HG03064 (cell line): ENCODE data around the gene DOLPP1.
"Not testable (repeated sequence)": the region's sequence is repeated elsewhere in the genome, so short reads cannot be mapped to it uniquely, and the experiment has no call there.

Experiments used
- ATAC-seq: cut with Tn5 transposase; IDR thresholded peaks from one replicate; pipeline ENCODE4 v1.9.1; 2021; ENCODE audit warnings: low read depth; ENCODE audit not compliant: unreplicated experiment

DOLPP1 gene, protein sequence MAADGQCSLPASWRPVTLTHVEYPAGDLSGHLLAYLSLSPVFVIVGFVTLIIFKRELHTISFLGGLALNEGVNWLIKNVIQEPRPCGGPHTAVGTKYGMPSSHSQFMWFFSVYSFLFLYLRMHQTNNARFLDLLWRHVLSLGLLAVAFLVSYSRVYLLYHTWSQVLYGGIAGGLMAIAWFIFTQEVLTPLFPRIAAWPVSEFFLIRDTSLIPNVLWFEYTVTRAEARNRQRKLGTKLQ

DNA sequence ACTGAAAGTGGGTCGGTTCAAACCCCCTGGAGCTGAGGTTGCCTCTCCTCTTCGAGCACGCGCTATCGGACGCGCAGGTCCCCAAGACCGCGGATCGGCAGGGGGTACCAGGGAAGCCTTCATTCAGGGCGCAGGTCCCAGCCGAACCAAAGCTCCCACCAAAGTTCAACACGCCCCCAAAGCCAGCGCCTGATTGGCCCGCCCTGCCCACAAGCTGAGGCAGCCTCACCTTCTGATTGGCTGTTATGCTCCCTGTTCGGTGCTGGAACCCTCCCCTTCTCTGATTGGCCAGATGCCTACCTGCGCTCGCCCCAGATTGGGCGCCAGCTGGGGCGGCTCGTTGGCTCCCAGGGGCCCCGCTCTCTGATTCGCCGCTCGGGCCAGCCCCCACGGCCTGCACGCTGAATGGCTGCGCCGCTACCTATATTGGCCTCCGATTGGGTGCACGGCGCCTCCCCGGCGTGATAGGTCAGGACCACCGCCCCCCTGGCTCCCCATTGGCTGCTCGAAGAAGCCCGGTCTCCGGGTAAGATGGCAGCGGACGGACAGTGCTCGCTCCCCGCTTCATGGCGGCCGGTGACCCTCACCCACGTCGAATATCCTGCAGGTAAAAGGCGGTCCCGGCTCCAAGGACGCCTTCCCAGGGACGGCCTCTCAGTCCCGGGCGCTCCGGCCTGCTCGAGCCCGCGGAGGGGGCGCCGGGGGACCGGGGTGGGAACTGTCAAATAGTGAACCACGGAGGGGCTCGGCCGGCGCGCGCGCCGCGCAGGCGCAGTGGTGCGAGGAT lies at the start of gene DOLPP1:
TSS of gene DOLPP1 (plus strand) at position 511 of the 787 bp plus-strand sequence. CDS start at position 532, 21 bp downstream.
- ATAC-seq = peak; percentile 91

- no peak for ATAC-seq
Observed at GRCh38 chr9:129031514-129031913, 49.4 kb upstream of the DOLPP1 start.

DNA sequence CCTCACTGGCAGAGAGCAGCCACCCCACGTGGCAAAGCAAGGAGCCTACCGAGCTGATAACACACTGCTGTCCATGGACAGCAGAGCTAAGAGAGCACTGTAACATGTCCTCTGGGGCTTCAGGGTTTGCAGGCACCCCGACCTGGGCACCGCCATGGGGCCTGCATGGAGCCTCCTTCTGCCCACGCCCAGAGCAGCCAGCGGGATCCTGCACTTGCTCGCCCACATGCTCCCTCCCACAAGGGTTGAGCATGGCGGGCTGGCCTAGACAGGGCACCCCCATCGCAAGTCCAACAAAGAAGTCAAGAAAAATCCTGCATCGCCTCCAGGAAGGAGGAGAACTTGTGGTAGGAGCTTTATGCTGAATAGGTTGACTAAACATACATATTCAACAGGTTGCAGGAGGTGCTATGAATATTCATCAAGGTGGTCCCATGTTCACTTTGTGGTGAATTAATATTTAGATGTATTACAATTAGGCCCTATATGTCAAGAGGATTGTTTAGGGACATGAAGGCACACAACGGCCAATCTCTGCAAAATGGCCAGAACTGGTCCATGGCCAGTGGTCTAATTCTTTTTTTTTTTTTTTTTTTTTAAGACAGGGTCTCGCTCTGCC lies 48.3 kb upstream of the DOLPP1 start:
- ATAC-seq = no peak

DNA sequence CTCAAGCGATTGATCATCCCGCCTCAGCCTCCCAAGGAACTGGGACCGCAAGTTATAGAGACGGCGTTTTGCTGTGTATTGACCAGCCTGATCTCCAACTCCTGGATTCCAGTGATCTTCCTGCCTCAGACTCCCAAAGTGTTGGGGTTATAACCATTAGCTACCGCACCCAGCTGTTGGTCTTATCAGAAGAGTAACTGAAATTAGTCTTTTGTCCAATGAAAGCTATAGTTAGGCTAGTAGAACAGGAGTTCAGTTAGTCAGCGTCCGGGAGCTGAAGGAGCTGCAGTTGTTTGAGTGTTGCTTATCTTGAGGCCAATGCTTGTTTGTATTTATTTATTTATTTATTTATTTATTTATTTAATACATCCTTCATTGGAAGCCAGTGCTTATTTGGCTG lies 47.7 kb upstream of the DOLPP1 start:
- no peak for ATAC-seq

GRCh38 chr9:129035838-129036237 lies 45.1 kb upstream of the DOLPP1 start:
- not testable (repeated sequence) for ATAC-seq

GRCh38 chr9:129036241-129036922 lies 44.5 kb upstream of the DOLPP1 start, which contains the start of gene MIGA2:
Gene MIGA2 (plus strand): TSS chr9:129036626. CDS start chr9:129040595, 3,969 bp downstream.
- ATAC-seq = peak; percentile 92

DNA sequence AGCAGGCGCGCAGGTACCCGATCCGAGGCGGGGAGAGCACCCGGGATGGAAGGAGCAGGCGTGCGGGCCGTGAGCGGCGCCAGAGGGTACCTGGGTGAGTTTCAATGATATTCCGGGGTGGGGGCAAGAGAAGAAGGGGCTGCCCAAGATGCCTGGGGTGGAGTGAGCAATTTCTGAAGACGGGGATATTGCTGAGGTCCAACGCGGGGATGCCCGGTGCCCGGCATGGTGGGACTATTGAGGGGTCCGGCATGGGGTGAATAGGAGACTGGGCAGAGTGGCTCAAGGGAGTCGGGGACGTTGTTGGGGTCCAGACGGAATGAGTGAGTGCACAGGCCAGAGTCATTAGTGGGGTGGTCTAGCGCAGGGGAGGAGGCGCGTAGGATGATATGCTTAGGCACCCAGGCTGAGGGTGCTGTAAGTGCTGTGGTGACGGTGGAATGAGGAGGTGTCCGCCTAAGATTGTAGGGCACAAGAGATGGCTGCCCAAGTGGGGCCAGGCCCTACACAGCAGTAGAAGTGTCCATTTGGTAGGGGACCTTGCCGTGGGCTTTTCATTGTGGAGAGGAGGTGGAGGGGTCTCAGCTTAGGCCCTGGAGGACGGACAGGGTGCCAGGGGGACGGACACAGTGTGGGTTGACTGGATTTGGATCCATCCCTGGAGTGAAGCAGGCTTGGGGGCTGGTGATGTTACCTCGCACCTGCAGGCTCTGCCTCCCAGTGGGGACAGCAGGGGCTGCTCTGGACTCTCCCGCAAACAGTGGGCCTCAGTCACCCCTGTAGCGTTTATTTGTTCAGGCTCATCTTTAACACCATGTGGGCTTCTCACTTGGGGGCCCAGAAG lies 43.8 kb upstream of the DOLPP1 start:
- no peak for ATAC-seq

GRCh38 chr9:129037767-129038098 lies 43.2 kb upstream of the DOLPP1 start:
- ATAC-seq = no peak

GRCh38 chr9:129038109-129038852 lies 42.6 kb upstream of the DOLPP1 start:
- ATAC-seq = no peak

DNA sequence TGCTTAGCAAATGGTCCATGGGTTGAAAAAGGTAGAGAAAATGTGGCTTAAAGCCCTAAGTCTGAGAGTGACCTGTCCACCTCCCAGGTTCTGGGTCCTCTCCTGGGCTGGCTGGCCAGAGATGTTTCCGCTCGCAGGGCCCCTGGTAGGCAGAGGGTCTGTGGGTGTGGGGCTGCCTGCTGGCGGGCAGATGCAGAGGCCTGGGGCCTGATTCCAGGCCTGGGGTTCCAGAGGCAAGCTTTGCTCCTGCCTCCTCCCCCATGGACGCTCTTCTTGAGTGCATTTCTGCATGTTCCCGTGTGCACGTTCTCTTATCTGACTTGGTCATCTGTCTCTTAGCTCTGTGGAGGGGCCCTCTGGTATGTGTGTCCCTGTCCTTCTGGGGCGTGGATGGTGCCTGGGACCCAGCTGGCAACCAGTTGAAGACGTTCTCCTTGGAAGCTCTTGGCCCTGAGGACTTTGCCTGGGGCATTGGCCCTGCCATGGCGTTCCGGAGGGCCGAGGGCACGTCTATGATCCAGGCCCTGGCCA lies 40.7 kb upstream of the DOLPP1 start:
- ATAC-seq = no peak

DNA sequence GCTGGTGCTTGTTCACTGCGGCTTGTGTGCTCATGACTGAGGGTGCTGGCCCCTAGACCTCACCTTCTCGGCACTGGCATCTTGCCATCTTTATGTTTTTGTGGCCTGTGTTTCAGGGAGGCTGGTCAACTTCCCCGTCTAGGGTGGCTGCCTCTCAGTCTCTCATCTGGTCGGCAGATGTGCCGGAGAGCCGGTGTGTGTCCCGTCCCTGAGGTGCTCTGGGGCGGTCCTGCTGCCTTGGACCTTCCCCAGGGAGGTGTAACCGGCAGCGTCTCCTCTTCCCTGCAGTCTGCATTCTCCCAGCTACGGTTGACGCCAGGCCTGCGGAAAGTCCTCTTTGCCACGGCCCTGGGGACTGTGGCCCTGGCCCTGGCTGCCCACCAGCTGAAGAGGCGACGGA lies 38.9 kb upstream of the DOLPP1 start:
- no peak for ATAC-seq

- ATAC-seq = no peak
Observed at GRCh38 chr9:129052592-129052991, 28.3 kb upstream of the DOLPP1 start.

GRCh38 chr9:129053020-129053419 lies 27.9 kb upstream of the DOLPP1 start:
- ATAC-seq = no peak

DNA sequence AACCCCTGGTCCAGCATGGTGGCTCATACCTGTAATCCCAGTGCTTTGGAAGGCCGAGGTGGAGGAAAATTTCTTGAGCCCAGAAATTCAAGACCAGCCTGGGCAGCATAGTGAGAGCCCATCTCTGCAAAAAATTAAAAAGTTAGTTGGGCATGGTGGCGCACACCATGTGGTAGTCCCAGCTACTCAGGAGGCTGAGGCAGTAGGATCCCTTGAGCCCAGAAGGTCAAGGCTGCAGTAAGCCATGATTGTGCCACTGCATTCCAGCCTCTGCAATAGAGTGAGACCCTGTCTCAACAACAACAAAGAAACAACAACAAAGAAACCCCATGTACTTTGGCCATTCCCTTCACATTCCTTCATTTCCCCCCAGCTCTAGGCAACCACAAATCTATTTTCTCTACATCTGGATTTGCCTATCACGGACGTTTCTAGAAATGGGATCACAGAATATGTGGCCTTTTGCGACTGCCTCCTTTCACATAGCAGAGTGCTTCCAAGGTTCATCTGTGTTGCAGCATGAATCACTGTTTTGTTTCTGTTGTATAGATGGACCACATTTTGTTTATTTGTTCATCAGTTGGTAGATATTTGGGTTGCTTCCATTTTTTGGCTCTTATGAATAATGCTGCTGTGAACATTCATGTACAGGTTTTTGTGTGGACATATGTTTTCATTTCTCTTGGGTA lies 26.6 kb upstream of the DOLPP1 start:
- no peak for ATAC-seq

DNA sequence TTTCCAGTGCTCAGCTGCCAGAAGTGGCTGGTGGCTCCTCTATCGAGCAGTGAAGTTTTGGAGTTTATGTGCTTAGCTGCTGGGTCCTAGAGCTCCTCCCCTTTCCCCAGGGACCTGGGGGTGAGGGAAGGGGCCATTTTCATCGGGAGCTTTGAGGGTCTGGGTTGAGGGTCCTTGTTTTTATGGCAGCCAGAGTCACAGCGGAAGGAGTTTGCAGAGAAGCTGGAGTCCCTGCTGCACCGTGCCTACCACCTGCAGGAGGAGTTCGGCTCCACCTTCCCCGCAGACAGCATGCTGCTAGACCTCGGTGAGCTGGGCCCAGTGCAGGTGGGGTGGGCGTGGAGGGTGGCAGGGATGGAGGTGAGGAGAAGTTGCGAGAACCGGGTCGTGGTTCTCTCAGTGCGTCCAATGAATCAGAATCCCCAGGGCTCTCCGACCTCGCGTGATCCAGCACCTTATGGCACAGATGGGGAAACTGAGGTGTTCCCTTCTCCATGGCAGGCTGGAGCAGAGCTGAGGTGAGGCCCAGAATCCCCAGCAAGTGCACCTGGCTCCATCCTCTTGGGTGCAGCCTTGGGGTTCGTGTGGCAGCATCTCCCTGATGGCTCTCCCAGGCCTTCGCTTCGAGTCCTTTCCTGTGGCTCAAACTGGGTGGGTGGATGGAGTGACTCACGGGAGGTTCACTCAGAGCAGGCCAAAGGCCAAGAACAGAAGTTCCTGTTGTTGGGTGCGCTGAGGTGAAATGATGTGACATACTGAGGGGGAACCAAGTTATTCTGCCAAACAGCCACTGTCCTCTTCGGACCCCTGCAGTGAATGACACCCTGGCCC lies 21.7 kb upstream of the DOLPP1 start:
- no peak for ATAC-seq

- ATAC-seq = no peak
Observed at GRCh38 chr9:129059796-129060785, 20.8 kb upstream of the DOLPP1 start.

GRCh38 chr9:129060991-129061390 lies 19.9 kb upstream of the DOLPP1 start:
- no peak for ATAC-seq
